ENCODE results near the gene ZBTB6.
"Not testable (repeated sequence)": the region's sequence is repeated elsewhere in the genome, so short reads cannot be mapped to it uniquely, and the experiment has no call there.

Gene ZBTB6

DNA sequence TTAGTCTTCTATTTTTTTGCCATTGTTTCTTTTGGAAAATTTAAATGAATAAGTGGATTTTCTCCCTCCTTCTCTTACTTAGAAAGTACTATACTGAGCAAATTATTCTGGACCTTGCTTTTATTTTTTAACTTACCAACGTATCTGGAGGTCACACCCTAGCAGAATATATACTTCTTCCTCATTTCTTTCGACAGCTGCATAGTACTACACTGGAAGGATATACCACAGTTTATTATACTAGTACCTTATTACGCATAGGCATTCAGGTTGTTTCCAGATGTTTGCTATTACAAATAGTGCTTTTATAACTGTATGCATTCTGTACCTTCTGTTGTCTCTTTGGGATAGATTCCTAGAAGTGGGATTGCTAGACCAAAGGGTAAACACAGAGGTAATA lies 24.6 kb downstream of the ZBTB6 start:
- no peak overlapping the region for H3K27ac Mint-ChIP-seq
- peaks cover 5% of the 10 kb centered on the region for H3K36me3 Mint-ChIP-seq
- no peaks in the 10 kb centered on the region for H3K27me3 Mint-ChIP-seq
- no peaks in the 10 kb centered on the region for H3K9me3 Mint-ChIP-seq (ENCODE audit: low read depth)
- no peak overlapping the region for H3K4me3 Mint-ChIP-seq
- peaks cover 2% of the 10 kb centered on the region for H3K4me1 Mint-ChIP-seq (ENCODE audit: low read depth)

DNA sequence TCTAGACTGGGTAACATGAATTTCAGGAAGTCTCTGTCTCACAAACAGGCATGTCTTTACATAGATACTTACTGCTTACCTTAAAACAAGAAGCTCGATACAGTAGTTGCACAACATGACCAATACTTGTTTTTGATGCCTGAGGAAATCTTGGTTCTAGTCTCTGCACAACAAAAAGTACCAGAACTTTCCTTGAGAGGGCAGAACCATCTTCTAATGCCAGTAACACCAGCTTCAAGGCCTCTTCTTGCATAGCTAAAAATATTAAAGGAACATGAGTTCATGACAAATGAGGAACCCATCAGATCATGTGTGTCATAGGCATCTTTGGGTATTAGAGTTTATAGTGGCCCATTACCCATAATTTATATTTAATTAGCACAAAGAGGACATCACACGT lies 30.0 kb downstream of the ZBTB6 start:
- Mint-ChIP-seq H3K27ac (no peak overlapping the region), H3K4me1 (ENCODE audit: low read depth) (peaks cover 2% of the 10 kb centered on the region), H3K36me3 (peaks cover 7% of the 10 kb centered on the region), H3K4me3 (no peak overlapping the region), H3K27me3 (no peaks in the 10 kb centered on the region), H3K9me3 (ENCODE audit: low read depth) (no peaks in the 10 kb centered on the region)

DNA sequence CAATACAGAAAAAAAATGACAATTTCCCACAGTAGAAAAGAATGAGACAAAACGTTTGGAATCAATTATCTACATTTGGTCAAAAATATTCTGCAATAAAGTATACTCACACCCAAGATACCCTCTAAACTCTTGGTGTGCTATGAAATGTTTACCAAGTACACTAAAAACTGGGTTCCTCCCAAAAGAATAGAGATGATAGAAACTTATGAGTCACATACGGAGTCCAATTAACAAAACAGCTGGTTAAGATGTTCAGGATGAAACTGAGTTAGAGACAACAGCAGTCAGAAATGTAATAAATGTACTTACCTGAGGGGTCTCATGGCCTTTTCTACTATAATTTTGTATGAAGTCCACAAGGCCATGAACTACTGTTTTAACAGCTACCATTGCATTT lies 33.7 kb downstream of the ZBTB6 start:
- Mint-ChIP-seq H3K36me3 (peaks cover 14% of the 10 kb centered on the region), H3K9me3 (ENCODE audit: low read depth) (no peaks in the 10 kb centered on the region), H3K4me1 (ENCODE audit: low read depth) (peaks cover 2% of the 10 kb centered on the region), H3K27me3 (no peaks in the 10 kb centered on the region), H3K4me3 (no peak overlapping the region), H3K27ac (peak overlapping the region; percentile 10)

DNA sequence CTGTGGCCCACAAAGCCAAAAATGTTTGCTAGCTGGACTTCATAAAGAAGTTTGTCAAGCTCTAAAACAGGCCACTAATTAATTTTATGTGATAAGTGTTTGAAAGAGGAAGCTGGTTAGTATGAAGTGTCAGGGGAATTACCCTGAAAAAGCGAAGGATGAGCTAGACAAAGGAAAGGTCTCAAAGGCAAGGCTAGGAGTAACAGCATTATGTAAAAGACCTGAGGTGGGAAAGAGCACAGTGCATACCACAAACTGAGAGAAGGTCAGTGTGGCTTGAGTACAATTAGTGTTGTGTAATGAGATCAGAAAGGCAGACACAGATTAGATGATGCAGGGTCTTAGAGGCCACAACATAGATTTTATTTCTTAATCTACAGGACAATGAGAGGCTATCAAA lies 37.6 kb downstream of the ZBTB6 start:
- Mint-ChIP-seq H3K36me3 (peaks cover 15% of the 10 kb centered on the region), H3K27me3 (no peaks in the 10 kb centered on the region), H3K27ac (no peak overlapping the region), H3K4me1 (ENCODE audit: low read depth) (no peaks in the 10 kb centered on the region), H3K4me3 (no peak overlapping the region), H3K9me3 (ENCODE audit: low read depth) (no peaks in the 10 kb centered on the region)

DNA sequence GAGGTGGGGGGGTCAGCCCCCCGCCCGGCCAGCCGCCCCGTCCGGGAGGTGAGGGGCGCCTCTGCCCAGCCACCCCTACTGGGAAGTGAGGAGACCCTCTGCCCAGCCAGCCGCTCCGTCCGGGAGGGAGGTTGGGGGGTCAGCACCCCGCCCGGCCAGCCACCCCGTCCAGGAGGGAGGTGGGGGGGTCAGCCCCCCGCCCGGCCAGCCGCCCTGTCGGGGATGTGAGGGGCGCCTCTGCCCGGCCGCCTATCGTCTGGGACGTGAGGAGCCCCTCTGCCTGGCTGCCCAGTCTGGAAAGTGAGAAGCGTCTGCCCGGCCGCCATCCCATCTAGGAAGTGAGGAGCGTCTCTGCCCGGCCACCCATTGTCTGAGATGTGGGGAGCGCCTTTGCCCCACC lies 45.8 kb downstream of the ZBTB6 start:
- not testable (repeated sequence) for H3K4me1 Mint-ChIP-seq (ENCODE audit: low read depth); H3K27ac Mint-ChIP-seq; H3K9me3 Mint-ChIP-seq (ENCODE audit: low read depth); H3K27me3 Mint-ChIP-seq; H3K36me3 Mint-ChIP-seq; H3K4me3 Mint-ChIP-seq

DNA sequence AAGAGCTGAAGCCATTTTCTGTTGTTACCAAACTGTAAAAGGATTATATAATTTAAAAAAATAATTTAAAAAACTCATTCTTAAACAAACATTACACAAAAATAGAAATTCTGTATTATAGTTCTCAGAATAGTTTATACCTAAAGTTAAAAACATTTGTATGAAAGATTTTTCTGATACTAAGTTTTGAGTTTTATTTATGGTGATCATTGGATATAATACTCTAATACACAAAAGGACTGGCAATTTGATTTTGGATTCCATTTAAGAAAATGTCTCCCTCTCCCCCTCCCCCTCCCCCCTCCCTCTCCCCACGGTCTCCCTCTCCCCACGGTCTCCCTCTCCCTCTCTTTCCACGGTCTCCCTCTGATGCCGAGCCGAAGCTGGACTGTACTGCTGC lies 47.0 kb downstream of the ZBTB6 start:
- Mint-ChIP-seq H3K27ac (no peak overlapping the region), H3K4me1 (ENCODE audit: low read depth) (peaks cover 1% of the 10 kb centered on the region), H3K36me3 (peaks cover 8% of the 10 kb centered on the region), H3K4me3 (no peak overlapping the region), H3K27me3 (no peaks in the 10 kb centered on the region), H3K9me3 (ENCODE audit: low read depth) (no peaks in the 10 kb centered on the region)

DNA sequence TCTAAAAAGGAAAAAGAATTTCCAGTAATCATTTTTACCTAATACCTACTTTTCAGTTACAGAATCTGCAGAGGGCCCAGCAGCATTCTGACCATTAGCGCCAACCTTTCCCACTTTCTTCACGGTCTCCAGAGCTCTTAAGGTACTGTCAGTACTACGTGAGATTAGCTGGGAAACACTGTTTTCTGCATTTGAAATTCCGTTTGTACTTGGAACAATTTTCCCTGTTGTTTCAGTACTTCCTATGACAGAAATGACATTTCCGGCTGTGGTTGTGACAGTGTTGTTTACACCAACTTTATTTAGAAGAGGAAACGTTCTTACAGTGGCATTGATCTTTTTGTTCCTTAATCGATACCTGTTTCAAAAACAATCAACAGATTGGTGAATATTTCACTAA lies 47.8 kb downstream of the ZBTB6 start:
- Mint-ChIP-seq H3K36me3 (peaks cover 3% of the 10 kb centered on the region), H3K27me3 (no peaks in the 10 kb centered on the region), H3K4me1 (ENCODE audit: low read depth) (peaks cover 1% of the 10 kb centered on the region), H3K9me3 (ENCODE audit: low read depth) (no peaks in the 10 kb centered on the region), H3K4me3 (no peak overlapping the region), H3K27ac (no peak overlapping the region)

DNA sequence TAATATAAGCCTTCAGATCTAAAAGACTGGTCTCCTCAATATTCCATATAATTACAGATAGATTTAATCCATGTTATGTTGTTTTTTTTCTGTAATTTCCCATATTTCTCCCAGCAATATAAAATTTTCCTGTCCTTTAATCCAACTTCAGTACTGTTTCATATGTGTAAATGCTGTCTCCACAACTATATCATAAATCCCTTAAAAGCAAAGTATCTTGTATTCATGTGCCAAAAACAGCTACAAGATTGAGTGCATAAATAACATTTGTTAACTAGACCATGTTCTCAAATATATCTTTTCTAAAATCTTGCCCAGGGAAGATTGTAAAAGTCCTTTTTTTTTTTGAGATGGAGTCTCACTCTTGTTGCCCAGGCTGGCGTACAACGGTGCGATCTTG lies 49.7 kb downstream of the ZBTB6 start:
- Mint-ChIP-seq H3K4me1 (ENCODE audit: low read depth) (peaks cover 9% of the 10 kb centered on the region), H3K4me3 (no peak overlapping the region), H3K36me3 (peaks cover 7% of the 10 kb centered on the region), H3K9me3 (ENCODE audit: low read depth) (no peaks in the 10 kb centered on the region), H3K27ac (peak overlapping the region; percentile 36), H3K27me3 (no peaks in the 10 kb centered on the region)

DNA sequence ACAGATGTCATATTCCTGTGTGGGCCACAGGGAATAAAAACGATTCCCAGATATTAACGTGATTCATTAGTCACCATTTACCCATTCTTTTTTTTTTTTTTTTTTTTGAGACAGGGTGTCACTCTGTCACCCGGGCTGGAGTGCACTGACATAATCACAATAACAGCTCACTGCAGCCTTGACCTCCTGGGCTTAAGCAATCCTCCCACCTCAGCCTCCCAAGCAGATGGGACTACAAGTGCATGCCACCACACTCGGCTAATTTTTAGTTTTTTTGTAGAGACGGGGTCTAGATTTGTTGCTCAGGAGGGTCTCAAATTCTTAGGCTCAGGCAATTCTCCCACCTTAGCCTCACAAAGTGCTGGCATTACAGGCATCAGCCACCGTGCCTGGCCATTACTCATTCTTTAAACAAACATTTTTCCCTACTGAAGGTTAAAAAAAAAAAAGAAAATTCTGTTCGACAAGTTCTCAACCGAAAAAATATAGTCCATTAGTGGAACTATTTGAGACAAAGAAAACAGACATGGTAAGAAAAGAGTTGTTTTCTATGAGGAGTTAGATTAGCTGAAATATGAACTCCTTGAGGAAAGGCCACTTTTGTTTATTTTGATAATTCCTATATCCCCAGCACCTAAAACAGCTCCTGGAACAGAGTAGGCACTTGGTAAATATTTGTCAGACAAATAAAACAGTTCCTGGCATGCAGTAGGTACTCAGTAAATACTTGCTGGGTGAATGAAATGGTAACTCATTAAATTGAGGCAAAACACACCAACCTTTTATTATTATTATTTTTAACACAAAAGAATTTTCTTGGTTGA lies 52.6 kb downstream of the ZBTB6 start:
- Mint-ChIP-seq H3K27me3 (no peaks in the 10 kb centered on the region), H3K27ac (no peak overlapping the region), H3K36me3 (peaks cover 7% of the 10 kb centered on the region), H3K4me1 (ENCODE audit: low read depth) (peaks cover 9% of the 10 kb centered on the region), H3K4me3 (no peak overlapping the region), H3K9me3 (ENCODE audit: low read depth) (no peaks in the 10 kb centered on the region)

Measured in activated naive CD8-positive, alpha-beta T cell (primary cell).